Measurements from ENCODE around the gene PAPPA.

Gene PAPPA

GRCh38 chr9:116316246-116316645 lies 162.7 kb downstream of the PAPPA start:
- H3K4me2 ChIP-seq (ENCODE audit: low read depth, low read length, poor library complexity, severe bottlenecking) = no peak overlapping the region
- H2AFZ ChIP-seq (ENCODE audit: low read length) = no peak overlapping the region
- no peaks in the 10 kb centered on the region for H3K79me2 ChIP-seq (ENCODE audit: insufficient read depth, low read length)
- H4K20me1 ChIP-seq (ENCODE audit: insufficient read depth, low read length, poor library complexity, severe bottlenecking) = no peaks in the 10 kb centered on the region
- H3K27me3 ChIP-seq (ENCODE audit: insufficient read depth, low read length, poor library complexity, severe bottlenecking) = no peaks in the 10 kb centered on the region
- no peak overlapping the region for H3K4me3 ChIP-seq (ENCODE audit: low read length, poor library complexity, severe bottlenecking)
- H3F3A ChIP-seq (ENCODE audit: low read depth) = no peaks in the 10 kb centered on the region
- H3K4me1 ChIP-seq (ENCODE audit: insufficient read depth, low read length, poor library complexity, severe bottlenecking) = no peaks in the 10 kb centered on the region
- TF ChIP-seq, protein P1, sequence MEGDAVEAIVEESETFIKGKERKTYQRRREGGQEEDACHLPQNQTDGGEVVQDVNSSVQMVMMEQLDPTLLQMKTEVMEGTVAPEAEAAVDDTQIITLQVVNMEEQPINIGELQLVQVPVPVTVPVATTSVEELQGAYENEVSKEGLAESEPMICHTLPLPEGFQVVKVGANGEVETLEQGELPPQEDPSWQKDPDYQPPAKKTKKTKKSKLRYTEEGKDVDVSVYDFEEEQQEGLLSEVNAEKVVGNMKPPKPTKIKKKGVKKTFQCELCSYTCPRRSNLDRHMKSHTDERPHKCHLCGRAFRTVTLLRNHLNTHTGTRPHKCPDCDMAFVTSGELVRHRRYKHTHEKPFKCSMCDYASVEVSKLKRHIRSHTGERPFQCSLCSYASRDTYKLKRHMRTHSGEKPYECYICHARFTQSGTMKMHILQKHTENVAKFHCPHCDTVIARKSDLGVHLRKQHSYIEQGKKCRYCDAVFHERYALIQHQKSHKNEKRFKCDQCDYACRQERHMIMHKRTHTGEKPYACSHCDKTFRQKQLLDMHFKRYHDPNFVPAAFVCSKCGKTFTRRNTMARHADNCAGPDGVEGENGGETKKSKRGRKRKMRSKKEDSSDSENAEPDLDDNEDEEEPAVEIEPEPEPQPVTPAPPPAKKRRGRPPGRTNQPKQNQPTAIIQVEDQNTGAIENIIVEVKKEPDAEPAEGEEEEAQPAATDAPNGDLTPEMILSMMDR (conservative IDR thresholded peaks at IDR 0.05; ENCODE audit: low read length) = no peak
- TF ChIP-seq EZH2phosphoT487 (IDR thresholded peaks at IDR 0.05; ENCODE audit: borderline replicate concordance) = no peak
- no peaks in the 10 kb centered on the region for H3K9me2 ChIP-seq (replicated peaks; ENCODE audit: low read depth, low read length)
- no peaks in the 10 kb centered on the region for H3K36me3 ChIP-seq (ENCODE audit: insufficient read depth, low read length)
- H3K9ac ChIP-seq (ENCODE audit: low read depth, low read length, poor library complexity, severe bottlenecking) = no peak overlapping the region
- H3K9me3 ChIP-seq (ENCODE audit: insufficient read depth, low read depth, low read length) = no peaks in the 10 kb centered on the region

DNA sequence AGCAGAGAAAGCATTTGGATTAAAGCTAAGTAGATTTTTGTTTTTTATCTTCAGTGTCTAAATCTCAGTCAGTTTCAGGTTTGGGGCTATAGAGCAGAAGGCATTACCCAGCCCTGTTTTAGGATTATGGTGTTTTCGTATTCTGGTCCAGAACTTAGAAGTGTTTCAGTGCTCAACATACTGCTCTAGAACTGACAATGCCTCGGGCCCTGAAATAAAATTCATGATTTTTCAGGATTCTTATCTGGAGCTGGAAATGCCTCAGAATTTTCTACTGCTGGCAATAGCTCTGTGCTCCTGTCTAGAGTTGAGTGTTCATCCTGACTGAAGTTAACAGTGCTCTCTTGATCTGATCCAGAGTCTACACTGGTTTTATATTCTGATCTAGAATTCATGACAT lies 163.9 kb downstream of the PAPPA start:
- TF ChIP-seq, protein P1 (conservative IDR thresholded peaks at IDR 0.05; ENCODE audit: low read length) = no peak
- no peak for TF ChIP-seq EZH2phosphoT487 (IDR thresholded peaks at IDR 0.05; ENCODE audit: borderline replicate concordance)
- H3K4me3 ChIP-seq (ENCODE audit: low read length, poor library complexity, severe bottlenecking) = no peak overlapping the region
- H3K4me1 ChIP-seq (ENCODE audit: insufficient read depth, low read length, poor library complexity, severe bottlenecking) = no peaks in the 10 kb centered on the region
- H3K9me2 ChIP-seq (replicated peaks; ENCODE audit: low read depth, low read length) = no peaks in the 10 kb centered on the region
- no peaks in the 10 kb centered on the region for H3F3A ChIP-seq (ENCODE audit: low read depth)
- no peak overlapping the region for H3K9ac ChIP-seq (ENCODE audit: low read depth, low read length, poor library complexity, severe bottlenecking)
- no peak overlapping the region for H3K4me2 ChIP-seq (ENCODE audit: low read depth, low read length, poor library complexity, severe bottlenecking)
- H2AFZ ChIP-seq (ENCODE audit: low read length) = no peak overlapping the region
- no peaks in the 10 kb centered on the region for H3K9me3 ChIP-seq (ENCODE audit: insufficient read depth, low read depth, low read length)
- no peaks in the 10 kb centered on the region for H4K20me1 ChIP-seq (ENCODE audit: insufficient read depth, low read length, poor library complexity, severe bottlenecking)
- no peaks in the 10 kb centered on the region for H3K36me3 ChIP-seq (ENCODE audit: insufficient read depth, low read length)
- no peaks in the 10 kb centered on the region for H3K27me3 ChIP-seq (ENCODE audit: insufficient read depth, low read length, poor library complexity, severe bottlenecking)
- no peaks in the 10 kb centered on the region for H3K79me2 ChIP-seq (ENCODE audit: insufficient read depth, low read length)

DNA sequence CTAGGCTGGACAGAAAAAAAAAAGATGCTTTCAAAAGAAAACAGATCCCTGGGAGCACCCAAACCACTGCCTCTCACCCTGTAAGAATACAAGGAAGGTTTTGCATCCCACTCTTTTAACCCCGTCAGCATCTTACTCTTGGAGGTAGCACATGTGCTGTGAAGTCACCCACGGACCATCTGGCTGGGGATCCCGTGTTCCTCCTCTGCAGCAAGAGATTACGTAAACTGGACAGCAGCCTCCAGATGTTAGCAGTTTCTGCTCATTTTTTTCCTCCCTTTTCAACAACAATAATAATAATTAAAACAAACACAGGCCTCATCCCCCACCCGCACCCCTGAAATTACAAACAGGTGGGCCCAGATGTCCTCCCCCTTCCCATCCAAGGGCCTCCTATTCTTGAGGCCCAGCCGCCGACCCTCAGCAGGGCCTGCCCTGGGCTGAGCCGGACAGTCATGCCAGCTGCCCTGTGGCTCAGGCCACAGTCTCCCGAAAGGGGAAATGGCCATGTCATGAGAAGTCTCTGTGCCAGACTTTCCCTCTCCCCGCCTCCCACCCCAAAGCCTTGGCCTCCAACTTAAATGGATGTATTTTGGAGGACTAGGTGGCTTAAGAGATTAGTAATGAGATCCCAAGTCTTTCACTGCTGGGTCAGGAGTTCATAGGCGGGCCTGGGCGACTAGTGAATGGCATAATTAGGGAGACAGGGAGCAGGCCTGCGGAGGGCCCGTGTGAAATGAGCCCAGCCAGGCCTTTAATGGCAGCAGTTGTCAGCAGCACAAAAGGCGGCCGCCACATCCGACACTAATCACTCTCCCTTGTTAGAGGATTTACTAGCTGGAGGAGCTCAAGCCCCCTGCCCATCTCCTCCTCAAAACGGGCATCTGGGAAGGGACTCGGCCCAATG lies 165.1 kb downstream of the PAPPA start:
- Histone ChIP-seq H2AFZ (ENCODE audit: low read length) (no peak overlapping the region), H4K20me1 (ENCODE audit: insufficient read depth, low read length, poor library complexity, severe bottlenecking) (no peaks in the 10 kb centered on the region), H3K27me3 (ENCODE audit: insufficient read depth, low read length, poor library complexity, severe bottlenecking) (no peaks in the 10 kb centered on the region), H3K79me2 (ENCODE audit: insufficient read depth, low read length) (no peaks in the 10 kb centered on the region), H3F3A (ENCODE audit: low read depth) (no peaks in the 10 kb centered on the region), H3K9me2 (replicated peaks; ENCODE audit: low read depth, low read length) (no peaks in the 10 kb centered on the region), H3K4me1 (ENCODE audit: insufficient read depth, low read length, poor library complexity, severe bottlenecking) (no peaks in the 10 kb centered on the region), H3K36me3 (ENCODE audit: insufficient read depth, low read length) (no peaks in the 10 kb centered on the region), H3K9ac (ENCODE audit: low read depth, low read length, poor library complexity, severe bottlenecking) (no peak overlapping the region), H3K9me3 (ENCODE audit: insufficient read depth, low read depth, low read length) (no peaks in the 10 kb centered on the region), H3K4me2 (ENCODE audit: low read depth, low read length, poor library complexity, severe bottlenecking) (no peak overlapping the region), H3K4me3 (ENCODE audit: low read length, poor library complexity, severe bottlenecking) (no peak overlapping the region)
- TF ChIP-seq EZH2phosphoT487 (IDR thresholded peaks at IDR 0.05; ENCODE audit: borderline replicate concordance) = no peak
- TF ChIP-seq, protein P1 (conservative IDR thresholded peaks at IDR 0.05; ENCODE audit: low read length) = no peak
